HG03175 (cell line): ENCODE data around the gene DNAAF5.
A peak's percentile ranks its signal among the peaks of the same experiment; 100 is the strongest.

ENCODE experiments used
- ATAC-seq: cut with Tn5 transposase; IDR thresholded peaks from one replicate; pipeline ENCODE4 v1.9.1; 2021; ENCODE audit warnings: mild to moderate bottlenecking, moderate library complexity; ENCODE audit not compliant: unreplicated experiment

The DNAAF5 gene

DNA sequence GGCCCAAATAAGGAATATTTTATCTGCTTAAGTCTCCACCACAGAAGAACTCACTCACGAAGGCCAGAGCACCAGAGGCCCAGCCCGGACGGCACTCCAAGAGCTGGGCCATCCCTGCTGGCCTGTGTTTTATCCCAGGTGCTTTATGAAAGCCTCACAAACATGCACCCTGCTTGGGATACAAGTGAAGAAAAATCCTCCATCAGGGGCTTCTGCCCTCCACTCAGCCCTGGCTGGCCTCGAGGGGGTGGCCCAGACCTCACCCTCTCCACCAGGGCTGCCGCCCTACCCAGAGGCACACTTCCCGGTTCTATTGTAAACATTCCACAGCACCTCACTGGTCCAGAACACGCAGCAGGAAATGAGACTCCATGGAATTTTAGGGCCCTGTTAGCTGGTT is 19.8 kb upstream of the DNAAF5 start:
- ATAC-seq: no peak

DNA sequence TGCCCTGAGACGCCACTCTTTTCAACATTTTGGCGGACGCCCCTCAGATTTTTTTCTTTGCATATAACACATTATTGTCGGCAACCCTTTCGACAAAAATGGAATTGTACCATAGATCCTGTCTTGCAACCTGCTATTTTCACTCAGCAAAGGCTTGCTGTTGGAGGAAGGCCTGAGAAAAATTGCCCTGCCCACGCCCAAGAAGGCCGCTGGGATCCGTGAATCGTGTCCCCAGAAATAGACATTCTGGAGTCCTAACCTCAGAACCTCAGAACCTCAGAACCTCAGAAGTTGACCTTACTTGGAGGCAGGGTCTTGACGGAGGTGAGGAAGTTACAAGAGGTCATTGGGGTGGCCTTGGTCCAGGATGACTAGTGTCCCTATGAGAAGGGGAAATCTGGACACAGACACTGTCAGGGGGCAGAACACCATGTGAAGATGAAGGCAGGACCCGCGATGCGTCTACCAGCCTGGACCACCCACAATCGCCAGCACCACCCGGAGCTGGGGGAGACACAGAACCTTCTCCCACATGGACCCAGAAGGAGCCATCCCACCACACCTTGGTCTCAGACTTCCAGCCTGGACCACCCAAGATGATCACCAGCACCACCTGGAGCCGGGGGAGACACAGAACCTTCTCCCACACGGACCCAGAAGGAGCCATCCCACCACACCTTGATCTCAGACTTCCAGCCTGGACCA is 19.1 kb upstream of the DNAAF5 start:
- no peak for ATAC-seq

DNA sequence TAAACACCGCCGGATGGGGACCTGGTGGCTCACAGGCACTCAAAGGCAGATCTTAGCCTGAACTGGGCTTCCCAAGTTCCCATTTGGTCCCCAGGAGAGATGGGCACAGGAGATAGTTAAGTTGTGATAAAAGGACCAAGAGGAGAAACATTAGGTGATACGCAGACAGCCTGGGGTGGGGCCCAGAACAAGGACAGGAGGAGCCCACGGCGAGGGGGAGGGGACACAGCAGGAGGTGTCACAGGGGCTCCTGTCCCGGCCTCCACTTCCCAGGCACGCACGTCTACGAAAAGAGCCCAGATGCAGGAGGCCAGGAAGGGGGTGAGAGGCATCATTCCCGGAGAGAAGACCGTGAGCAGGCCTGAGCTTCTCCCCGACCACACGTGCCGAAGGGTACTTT is 16.3 kb upstream of the DNAAF5 start:
- no peak for ATAC-seq

DNA sequence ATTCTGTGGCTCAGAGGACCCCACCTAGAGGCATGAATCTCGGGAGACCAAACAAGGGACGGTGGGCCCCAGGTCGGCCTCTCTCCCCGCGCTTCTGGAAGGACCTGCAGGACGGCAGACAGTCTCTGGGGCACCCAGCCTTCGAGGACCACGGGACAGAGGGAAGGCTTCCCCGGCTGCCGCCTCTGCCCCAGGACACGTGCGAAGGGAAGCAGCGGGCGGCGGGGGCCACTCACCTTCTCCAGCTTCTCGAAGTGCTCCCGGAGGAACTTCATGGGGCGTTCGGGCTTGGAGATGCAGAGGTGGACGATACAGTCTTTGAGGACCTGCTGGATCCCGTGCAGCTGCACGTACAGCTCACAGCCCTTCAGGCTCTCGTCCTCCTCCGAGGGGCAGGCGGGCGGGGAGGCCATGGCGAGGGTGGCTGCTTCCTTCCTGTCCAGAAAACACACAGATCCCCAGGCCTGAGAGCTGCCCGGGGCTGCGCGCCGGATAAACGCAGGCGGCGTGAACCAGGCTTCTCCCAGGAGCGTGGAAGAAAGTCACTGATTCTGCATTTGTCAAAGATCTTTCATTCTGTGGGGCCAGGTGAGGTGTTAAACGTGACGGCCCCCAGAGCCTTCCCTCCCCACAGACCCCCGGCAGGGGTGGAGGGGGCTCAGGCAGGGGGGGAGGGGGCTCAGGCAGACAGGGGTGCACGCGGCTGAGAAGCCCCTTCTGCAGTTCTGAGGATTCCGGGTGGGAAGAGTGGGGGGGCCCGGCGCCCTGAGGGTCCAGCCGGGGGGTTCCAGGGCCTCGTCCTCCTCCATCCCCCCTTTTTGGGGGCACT is 15.2 kb upstream of the DNAAF5 start:
- no peak for ATAC-seq

DNA sequence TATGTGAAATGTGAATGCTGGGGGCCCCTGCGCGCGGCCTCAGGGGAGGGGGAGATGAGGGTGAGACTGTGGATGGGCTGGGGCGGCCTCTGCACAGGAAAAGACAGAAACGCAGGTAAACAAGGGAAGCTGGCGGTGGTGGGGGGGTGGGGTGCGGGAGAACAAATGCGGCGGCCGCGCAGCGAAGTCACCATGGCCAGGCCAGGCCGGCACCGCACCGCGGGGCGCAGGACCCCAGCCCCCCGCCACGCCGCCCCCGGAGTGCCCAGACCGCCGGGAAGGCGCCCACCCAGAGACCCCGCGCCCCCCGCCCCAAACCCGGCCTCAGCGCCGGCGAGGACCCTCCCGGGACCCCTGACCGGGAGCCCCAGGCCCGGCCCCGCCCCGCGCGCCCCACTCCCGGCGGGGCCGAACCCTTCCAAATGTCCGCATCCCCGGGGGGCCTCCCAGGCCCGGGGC is 14.5 kb upstream of the DNAAF5 start:
- no peak for ATAC-seq

DNA sequence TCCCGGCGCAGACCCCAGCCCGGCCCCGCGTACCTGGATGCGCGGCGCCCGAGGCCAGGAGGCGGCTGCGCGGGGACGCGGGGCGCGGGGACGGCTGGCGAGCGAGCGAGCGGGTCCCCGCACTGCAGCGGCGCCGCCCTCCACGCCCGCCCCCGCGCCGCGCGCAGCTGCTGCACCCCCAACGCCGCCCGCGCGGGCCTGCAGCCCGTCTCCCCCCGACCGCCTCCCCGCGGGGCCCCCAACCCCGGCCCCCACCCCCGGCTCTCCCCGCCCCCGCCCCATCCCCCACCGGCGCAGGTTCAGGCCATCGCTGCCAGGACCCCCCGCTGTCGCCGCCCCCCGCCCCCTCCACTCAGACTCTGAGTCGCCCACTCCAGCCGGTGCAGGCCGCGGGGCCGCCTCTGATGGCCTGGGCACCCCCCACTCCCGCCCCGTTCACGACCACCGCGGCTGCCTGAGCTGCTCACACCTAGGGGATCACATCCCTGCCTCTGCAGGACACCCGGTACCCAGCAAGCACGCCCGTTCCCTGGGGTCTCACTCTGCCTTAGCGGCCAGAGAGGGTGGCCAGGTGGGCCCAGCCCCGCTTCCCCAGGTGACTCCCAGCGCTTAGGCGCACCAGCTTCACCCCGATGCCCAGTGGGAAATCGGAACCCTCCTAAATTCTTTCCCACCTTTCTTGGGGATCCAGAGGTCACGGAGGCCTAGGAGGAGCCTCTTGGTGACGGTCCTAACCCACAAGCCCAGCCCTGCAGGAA is 13.9 kb upstream of the DNAAF5 start:
- ATAC-seq: no peak

DNA sequence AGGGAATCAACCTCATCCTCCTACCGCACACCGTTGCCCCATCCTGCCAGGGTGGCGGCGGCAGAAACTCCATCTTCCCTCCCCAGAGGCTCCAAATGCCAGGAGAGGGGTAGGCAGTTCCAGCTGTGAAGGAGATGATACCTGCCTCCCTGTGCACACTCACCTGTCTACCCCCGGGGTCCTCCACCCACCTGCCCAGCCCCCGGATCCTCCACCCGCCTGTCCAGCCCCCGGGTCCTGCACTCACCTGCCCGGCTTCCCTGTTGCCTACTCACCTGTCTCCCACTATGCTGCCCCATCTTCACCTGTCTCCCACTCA is 13.4 kb upstream of the DNAAF5 start:
- no peak for ATAC-seq

DNA sequence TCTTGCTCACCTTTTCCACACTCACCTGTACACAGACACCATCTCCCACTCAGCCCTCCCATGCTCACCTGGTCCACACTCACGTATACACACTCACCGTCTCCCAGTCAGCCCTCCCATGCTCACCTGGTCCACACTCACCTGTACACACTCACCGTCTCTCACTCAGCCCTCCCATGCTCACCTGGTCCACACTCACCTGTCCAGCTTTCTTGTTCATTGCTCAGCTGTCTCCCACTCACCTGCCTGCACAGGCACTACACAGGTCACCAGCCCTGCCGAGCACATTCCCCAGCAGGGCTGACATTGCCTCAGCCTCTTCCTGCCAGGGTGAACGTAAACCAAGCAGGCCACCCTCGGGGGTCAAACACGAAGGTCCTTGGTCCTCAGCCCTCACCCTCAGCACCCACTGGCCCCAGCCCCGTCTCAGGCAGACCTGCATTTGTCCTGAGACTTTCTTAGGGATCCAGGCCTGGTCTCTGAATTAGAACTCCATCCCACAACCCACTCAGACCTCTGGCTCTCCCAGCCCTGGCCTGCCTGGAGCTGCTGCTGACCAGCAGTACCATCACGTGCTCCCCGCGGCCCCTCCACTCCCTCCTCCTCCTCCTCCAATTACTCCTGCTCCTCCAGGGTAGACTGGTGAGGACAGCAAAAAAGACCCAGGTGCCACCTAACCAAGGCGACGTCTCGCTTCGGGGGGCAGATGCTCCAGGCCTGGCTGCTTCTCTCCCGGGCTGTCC is 12.8 kb upstream of the DNAAF5 start:
- ATAC-seq: no peak

DNA sequence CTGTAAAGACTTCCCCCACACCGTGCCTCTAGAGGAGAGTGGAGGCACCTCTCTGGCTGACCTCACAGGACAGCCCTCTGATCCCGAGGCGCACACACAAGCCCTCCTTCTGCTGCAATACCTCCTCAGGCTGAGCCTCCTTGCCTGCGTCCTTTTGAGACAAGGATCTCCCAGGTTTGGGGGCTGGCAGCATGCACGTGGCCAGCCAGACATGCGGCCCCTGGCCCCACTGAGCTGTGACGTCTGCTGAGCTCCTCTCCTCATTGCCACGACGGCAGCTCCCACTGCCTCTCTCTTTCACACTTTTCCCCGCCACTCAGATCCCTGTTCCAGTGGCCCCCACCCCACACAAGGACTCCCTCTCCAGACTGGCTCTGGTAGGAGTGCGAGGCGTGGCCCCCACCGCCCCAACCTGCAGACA is 12.2 kb upstream of the DNAAF5 start:
- ATAC-seq: no peak

DNA sequence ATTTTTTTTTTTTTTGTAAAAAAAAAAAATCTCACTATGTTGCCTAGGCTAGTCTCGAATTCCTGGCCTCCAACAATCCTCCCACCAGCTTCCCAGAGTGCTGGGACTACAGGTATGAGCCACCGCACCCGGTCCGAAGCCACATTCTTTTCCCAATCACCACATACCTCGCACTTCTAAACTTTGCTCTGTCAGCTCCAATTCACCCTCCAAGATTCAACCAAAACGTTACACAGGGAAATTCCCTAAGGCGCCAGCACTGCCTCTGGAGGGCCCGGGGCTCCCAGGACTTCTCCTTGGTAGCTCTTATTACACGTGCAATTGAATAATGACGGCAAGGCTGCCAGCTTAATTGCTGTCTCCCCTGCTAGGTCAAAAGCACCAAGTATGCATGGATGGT is 10.3 kb upstream of the DNAAF5 start:
- no peak for ATAC-seq

DNA sequence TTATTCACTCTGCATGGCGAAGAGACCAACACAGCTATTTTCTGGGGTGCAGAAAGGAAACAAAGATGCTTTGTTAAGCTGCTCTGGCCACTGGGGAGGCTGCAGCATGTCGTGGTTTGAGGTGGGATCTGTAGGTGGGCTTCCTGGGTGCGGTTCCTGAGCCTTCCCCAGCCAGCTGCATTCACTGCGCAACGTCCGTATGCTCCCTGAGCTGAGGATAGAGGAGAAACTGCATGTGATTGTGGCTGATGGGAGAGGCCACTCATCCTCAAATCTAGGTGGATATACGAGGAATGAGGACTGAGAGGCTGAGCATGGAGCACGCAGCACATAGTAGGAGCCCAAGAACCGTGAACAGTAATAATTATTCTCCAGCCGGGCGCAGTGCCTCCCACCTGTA is 9.9 kb upstream of the DNAAF5 start:
- ATAC-seq: no peak

DNA sequence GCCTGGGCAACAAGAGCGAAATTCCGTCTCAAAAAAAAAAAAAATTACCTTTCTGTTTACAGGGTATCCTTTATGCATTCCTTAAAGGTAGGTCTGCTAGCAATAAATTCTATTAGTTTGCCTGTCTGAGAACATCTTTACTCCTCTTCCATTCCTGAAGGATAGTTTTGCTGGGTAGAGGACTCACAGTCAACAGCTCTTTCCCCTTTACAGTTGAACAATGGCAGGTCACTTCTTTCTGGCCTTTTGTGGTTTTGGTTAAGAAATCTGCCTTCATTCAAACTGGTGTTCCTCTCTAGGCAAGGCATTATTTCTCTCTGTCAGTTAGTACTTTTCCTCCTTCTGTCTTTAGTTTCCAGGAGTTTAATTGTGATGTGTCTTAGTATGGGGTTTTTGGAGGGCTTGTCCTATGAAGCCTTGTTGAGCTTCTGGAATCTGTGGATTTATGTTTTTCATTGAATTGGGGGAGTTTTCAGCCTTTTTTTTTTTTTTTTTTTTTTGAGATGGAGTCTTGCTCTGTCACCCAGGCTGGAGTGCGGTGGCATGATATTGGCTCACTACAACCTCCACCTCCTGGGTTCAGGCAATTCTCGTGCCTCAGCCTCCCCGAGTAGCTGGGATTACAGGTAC is 4.8 kb upstream of the DNAAF5 start:
- ATAC-seq: no peak

DNA sequence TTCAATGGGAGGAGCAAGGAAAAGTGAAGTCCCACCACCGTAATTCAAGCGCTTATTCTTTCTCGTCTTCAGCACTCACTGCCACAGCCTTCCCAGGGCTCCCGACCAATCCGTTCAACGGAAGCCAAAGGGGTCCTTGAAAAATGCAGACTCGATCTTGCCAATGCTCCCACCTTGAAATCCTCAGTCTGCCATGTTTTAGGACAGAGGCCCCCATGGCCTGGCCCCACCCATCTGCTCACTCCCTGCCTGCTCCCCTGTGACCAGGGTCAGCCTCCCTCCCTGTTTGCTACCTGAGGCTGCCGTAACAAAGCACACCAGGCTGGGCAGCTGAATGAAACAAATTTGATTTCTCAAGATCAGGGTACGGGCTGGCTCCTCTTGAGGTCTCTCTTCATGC is 3.0 kb upstream of the DNAAF5 start:
- ATAC-seq: no peak

DNA sequence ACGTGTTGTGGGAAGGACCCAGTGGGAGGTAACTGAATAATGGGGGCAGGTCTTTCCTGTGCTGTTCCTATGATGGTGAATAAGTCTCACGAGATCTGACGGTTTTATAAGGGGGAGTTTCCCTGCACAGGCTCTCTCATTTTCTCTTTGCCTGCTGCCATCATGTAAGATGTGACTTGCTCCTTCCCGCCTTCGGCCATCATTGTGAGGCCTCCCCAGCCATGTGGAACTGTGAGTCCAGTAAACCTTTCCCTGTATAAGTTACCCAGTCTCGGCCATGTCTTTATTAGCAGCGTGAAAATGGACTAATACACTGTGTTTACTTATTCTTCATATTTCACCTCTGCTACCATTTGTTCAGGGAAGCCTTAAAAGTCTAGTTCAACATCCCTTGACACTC is 2.2 kb upstream of the DNAAF5 start:
- ATAC-seq: no peak

DNA sequence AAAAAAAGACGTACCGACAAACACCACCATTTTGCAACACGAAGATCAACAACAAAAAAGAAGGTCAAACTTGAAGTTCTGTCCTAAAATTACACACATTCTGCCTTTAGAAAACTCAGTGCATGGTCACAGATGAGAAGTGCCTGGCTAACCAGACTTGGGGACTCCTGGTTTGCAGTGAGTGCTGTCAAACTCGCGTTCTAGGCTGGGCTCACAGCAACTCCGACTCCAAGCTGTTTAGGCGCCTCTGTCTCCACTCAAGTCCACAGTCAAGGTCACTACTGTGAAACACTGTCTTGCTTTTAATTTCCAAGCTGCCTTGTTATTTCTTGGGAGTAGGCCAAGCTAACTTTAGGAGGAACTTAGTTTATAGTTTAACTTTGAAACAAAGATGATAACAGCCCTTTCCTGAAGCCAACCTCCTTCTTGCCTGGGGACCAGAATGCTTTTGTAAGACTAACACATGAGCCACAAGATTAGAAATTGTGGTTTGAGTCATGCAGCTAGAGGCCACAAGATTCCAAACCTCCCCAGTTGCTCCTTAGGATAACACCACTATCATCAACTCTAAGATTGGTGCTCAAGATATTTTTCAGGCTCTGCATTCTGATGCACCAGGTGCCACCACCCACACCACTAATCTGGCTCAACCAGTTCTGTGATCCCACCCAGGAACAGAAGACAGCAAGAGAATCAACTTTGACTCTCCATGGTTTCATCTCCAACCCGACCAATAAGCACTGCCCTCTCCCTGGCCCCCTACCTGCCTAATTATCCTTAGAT is 1.1 kb upstream of the DNAAF5 start:
- no peak for ATAC-seq

DNA sequence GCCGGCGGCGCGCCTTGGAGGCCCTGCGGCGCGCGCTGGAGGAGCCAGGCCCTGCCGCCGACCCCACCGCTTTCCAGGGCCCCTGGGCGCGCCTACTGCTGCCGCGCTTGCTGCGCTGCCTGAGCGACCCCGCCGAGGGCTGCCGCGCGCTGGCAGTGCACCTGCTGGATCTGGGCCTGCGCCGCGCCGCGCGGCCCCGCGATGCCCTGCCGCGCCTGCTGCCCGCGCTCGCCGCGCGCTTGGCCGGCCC is 280 bp downstream of the DNAAF5 start:
- ATAC-seq: no peak

DNA sequence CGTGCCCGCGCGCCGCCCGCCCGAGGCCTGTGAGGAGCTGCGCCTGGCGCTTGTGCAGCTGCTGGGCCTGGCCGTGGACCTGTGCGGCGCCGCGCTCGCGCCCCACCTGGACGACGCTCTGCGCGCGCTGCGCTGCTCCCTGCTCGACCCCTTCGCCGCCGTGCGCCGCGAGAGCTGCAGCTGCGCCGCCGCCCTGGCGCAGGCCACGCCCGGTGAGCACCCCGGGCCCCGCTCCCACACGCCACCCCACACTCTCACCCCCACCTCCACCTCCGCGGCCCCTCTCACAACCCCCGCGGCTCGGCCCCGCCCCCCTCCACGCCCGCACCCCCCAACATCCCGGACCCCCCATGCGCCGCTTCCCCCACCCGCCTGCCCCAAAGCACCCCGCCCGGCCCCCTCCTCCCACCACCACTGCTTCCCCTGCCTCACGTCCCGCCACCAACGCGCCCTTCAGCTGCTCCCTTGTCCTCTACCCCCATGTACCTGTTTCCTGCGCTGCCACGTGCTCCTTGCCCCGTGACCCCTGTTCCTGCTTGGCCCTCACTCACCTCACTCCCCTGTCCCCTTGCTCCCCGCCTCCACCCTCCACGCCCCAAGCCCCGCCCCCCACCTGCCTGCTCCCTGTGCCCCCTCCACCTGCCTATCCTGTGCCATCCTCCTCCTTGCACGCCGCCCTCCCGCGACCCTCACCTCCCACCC is 756 bp downstream of the DNAAF5 start, which contains the start of gene PRKAR1B:
PRKAR1B (minus strand) TSS at position 178 of the 702 bp plus-strand sequence. CDS start 15,776 bp downstream, outside the sequence.
- peak; percentile 51 for ATAC-seq

DNA sequence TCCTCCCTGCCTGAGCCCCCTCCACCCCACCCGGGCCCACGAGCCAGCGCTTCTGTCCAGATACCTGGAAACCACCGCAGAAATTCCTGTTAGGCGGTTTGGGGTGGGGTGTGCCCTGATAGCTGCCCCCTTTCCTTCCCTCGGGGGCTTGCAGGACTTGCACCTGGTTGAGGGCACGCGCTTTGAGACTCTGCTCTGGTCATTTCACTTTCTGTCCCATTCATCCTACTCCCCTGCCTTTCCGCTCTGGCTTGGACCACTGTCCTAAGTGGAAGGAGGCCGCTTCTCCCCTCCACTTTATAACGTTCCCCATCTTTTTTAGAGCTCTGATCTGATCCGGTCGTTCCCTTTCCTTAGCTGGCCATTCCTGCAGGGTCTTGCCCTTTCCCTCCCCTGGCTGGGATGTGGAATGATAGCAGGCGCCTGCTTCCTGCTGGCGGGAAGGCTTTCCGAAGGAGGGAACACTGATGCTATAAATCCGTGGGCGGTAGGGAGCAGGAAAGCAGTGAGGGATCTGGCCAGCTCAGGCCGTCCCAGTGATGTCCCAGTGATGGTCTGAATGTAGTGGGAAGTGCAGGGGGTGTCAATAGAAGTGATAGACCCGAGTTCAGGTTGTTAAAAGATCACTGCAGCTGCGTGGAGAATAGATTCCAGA is 1.4 kb downstream of the DNAAF5 start:
- ATAC-seq: no peak

DNA sequence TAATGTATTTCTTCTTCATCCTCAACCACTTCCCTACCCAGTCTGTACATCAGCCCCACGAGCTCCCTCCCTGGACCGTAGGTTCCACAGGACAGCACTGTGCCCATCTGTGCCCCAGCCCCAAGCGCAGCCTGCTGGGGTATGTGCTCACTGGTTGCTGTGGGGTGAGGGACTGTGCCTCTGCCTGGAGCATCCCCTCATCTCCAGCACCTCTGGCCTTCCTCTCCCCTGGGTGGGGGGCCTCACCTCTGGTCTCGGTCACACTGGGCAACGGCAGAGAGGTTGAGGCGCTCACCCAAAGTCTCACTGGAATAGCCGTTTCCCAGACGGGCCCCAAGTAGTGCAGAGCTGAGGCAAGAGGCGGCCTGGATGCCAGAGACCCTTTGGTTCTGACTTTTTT is 2.1 kb downstream of the DNAAF5 start:
- no peak for ATAC-seq
